Measurements from ENCODE around the gene LRRC36. TPM values are rescaled to one million over a fixed set of nuclear protein-coding genes. Genes with fewer than 3 reads are reported as not detected.
A peak's percentile ranks its signal among the peaks of the same experiment; 100 is the strongest.

Gene LRRC36
- total and polyA plus RNA-seq, 2 of the 13 experiments (the other 11 are each of a cell fraction or from before 2014, with no cell fraction given) = 0.12 to 0.15 TPM

GRCh38 chr16:67397812-67398545, 71.4 kb downstream of the LRRC36 start (continued):
- TF ChIP-seq STAG1 (CRISPR knock-in tag; IDR thresholded peaks at IDR 0.05) = peak; percentile 29; the same call in 1 of the 2 replicates

GRCh38 chr16:67398546-67399217, 72.1 kb downstream of the LRRC36 start:
- H3K4me1 ChIP-seq (ENCODE audit: insufficient read depth, low read length) = peaks cover 41% of the 10 kb centered on the region
- FAIRE-seq (no peak), DNase-seq (ENCODE audit: low spot score) (no peak), ATAC-seq (no peak)
- no peaks in the 10 kb centered on the region for H3K79me2 ChIP-seq (ENCODE audit: insufficient read depth, low read length)
- POLR2A ChIA-PET = no interaction called here
- intact Hi-C loops (cut with micrococcal nuclease; ENCODE audit: unreplicated experiment) = no loop called here
- 63% methylated on average over 17 of the region's 19 CpGs for WGBS (ENCODE audit: low lambda C conversion rate)
- H2AFZ ChIP-seq (ENCODE audit: low read length) = no peak overlapping the region
- no TSS peak for BruUV-seq (replicated peaks)
- CTCF ChIA-PET (ENCODE audit: low intra/inter-chr PET ratio, low total read pairs) = interaction anchor here (1.8 kb wide), 1 partner anchor 72 kb away, joined by 6 read pairs; the partner anchor contains the start of genes KCTD19 and LRRC36
- H3K9ac ChIP-seq (ENCODE audit: insufficient read depth, low read depth, low read length) = no peak overlapping the region
- H3K4me3 ChIP-seq (replicated peaks in 1 of 3; ENCODE audit: insufficient read depth in 1 of 3, low read depth in 2 of 3, low read length in 3 of 3) = no peak overlapping the region
- H4K20me1 ChIP-seq (ENCODE audit: insufficient read depth, low read length) = no peaks in the 10 kb centered on the region
- H3K9me3 ChIP-seq (ENCODE audit: low read length) = no peaks in the 10 kb centered on the region
- in situ Hi-C loops (cut with HindIII; ENCODE audit: extremely low pct_ligation_motif_present, low pct_unique_long_range_greater_than_20kb) = no loop called here
- H3K4me2 ChIP-seq (ENCODE audit: low read depth, low read length) = no peak overlapping the region
- no peak for TF ChIP-seq ZNF3 (CRISPR knock-in tag; IDR thresholded peaks at IDR 0.05)
- no peak for TF ChIP-seq AKAP8 (CRISPR knock-in tag; IDR thresholded peaks at IDR 0.05)
- no peak for TF ChIP-seq ZNF724P (CRISPR knock-in tag; IDR thresholded peaks at IDR 0.05; ENCODE audit: borderline replicate concordance)
- TF ChIP-seq MEIS1 (CRISPR knock-in tag; IDR thresholded peaks at IDR 0.05; ENCODE audit: borderline replicate concordance) = no peak
- no peaks in the 10 kb centered on the region for H3K36me3 ChIP-seq (replicated peaks in 1 of 2; ENCODE audit: control insufficient read depth in 1 of 2, insufficient read depth in 2 of 2, low read length in 2 of 2)
- H3K27ac ChIP-seq (ENCODE audit: extremely low read length, insufficient read depth, low read length) = no peak overlapping the region
- peaks cover 0 to 14% of the 10 kb centered on the region in 2 experiments; a peak in 3 of 5 replicates for H3K27me3 ChIP-seq (ENCODE audit: control insufficient read depth in 1 of 2, insufficient read depth in 2 of 2, low read length in 2 of 2)
